ENCODE results near the gene RNF113B.
A peak's percentile ranks its signal among the peaks of the same experiment; 100 is the strongest.

The RNF113B gene

GRCh38 chr13:98189841-98190505 is 12.9 kb upstream of the RNF113B start:
- Histone ChIP-seq H4K91ac (ENCODE audit: low read length) (no peak overlapping the region), H2BK120ac (ENCODE audit: low read depth, low read length) (no peak overlapping the region), H3K36me3 (ENCODE audit: control insufficient read depth in 1 of 2, insufficient read depth in 2 of 2, low read depth in 1 of 2, low read length in 2 of 2) (peaks cover 0 to 6% of the 10 kb centered on the region in 2 experiments), H3K9ac (ENCODE audit: low read length) (no peak overlapping the region), H3K27ac (ENCODE audit: low read length, poor library complexity, severe bottlenecking) (no peak overlapping the region), H2AK5ac (ENCODE audit: low read length, severe bottlenecking) (no peak overlapping the region), H3K4ac (ENCODE audit: low read depth in 1 of 2, low read length in 2 of 2) (no peak overlapping the region), H3K9me3 (ENCODE audit: control insufficient read depth, low read length) (no peaks in the 10 kb centered on the region), H3K4me3 (ENCODE audit: insufficient read depth in 1 of 2, low read depth in 1 of 2, low read length in 2 of 2) (no peak overlapping the region), H2AFZ (ENCODE audit: low read depth, low read length) (no peak overlapping the region), H2BK15ac (ENCODE audit: low read depth, poor library complexity, severe bottlenecking) (no peak overlapping the region), H3K14ac (ENCODE audit: low read length in 2 of 2) (no peak overlapping the region), H2BK5ac (ENCODE audit: low read depth, low read length, poor library complexity, severe bottlenecking) (no peak overlapping the region), H3K4me1 (ENCODE audit: control insufficient read depth, insufficient read depth, low read depth, low read length) (peaks cover 12% of the 10 kb centered on the region), H3K4me2 (ENCODE audit: low read length, poor library complexity, severe bottlenecking) (no peak overlapping the region), H3K79me1 (replicated peaks; ENCODE audit: low read length, poor library complexity, severe bottlenecking) (peaks cover 16% of the 10 kb centered on the region), H4K8ac (ENCODE audit: low read length) (no peak overlapping the region), H2BK12ac (ENCODE audit: low read length in 2 of 2) (no peak overlapping the region), H3K27me3 (ENCODE audit: control insufficient read depth in 1 of 2, insufficient read depth in 1 of 2, low read length in 2 of 2) (no peaks in the 10 kb centered on the region), H3K23ac (ENCODE audit: low read length in 2 of 2) (no peak overlapping the region), H3K18ac (ENCODE audit: low read depth in 1 of 2, low read length in 2 of 2) (no peak overlapping the region)
- 96% methylated on average over 2 of the region's 4 CpGs for WGBS
- no peak for DNase-seq

GRCh38 chr13:98188544-98189166 is 11.6 kb upstream of the RNF113B start:
- Histone ChIP-seq H2AK5ac (ENCODE audit: low read length, severe bottlenecking) (peak overlapping the region; percentile 51), H3K18ac (ENCODE audit: low read depth in 1 of 2, low read length in 2 of 2) (no peak overlapping the region), H3K27me3 (ENCODE audit: control insufficient read depth in 1 of 2, insufficient read depth in 1 of 2, low read length in 2 of 2) (no peaks in the 10 kb centered on the region), H3K36me3 (ENCODE audit: control insufficient read depth in 1 of 2, insufficient read depth in 2 of 2, low read depth in 1 of 2, low read length in 2 of 2) (peaks cover 0 to 6% of the 10 kb centered on the region in 2 experiments), H4K91ac (ENCODE audit: low read length) (no peak overlapping the region), H2BK15ac (ENCODE audit: low read depth, poor library complexity, severe bottlenecking) (no peak overlapping the region), H3K79me1 (replicated peaks; ENCODE audit: low read length, poor library complexity, severe bottlenecking) (peaks cover 15% of the 10 kb centered on the region), H3K4me2 (ENCODE audit: low read length, poor library complexity, severe bottlenecking) (no peak overlapping the region), H3K4me1 (ENCODE audit: control insufficient read depth, insufficient read depth, low read depth, low read length) (peaks cover 16% of the 10 kb centered on the region), H2BK5ac (ENCODE audit: low read depth, low read length, poor library complexity, severe bottlenecking) (no peak overlapping the region), H3K4ac (ENCODE audit: low read depth in 1 of 2, low read length in 2 of 2) (no peak overlapping the region), H3K27ac (ENCODE audit: low read length, poor library complexity, severe bottlenecking) (no peak overlapping the region), H3K9ac (ENCODE audit: low read length) (no peak overlapping the region), H3K14ac (ENCODE audit: low read length in 2 of 2) (no peak overlapping the region), H2BK120ac (ENCODE audit: low read depth, low read length) (no peak overlapping the region), H3K9me3 (ENCODE audit: control insufficient read depth, low read length) (no peaks in the 10 kb centered on the region), H2BK12ac (ENCODE audit: low read length in 2 of 2) (no peak overlapping the region), H4K8ac (ENCODE audit: low read length) (peak overlapping the region; percentile 42), H3K4me3 (ENCODE audit: insufficient read depth in 1 of 2, low read depth in 1 of 2, low read length in 2 of 2) (no peak overlapping the region), H2AFZ (ENCODE audit: low read depth, low read length) (no peak overlapping the region), H3K23ac (ENCODE audit: low read length in 2 of 2) (no peak overlapping the region)
- DNase-seq: no peak
- WGBS: 95% methylated on average over 14 of the region's 14 CpGs

DNA sequence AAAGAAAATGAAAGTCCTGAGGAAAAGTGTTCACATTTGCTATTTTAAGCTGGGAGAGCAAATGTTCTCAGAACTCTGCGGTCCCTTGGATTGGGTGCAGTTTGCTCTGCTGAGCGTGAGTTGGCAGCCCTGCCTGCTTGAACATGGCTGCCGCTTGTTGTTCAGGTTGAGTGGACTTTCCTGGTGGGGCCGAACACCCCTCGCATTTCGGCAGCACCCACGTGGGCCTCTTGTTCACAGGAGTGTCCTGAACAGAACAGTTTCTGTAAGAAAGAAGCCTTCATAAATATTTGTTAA is 10.8 kb upstream of the RNF113B start:
- H3K14ac ChIP-seq (ENCODE audit: low read length in 2 of 2): no peak overlapping the region
- H3K4me3 ChIP-seq (ENCODE audit: insufficient read depth in 1 of 2, low read depth in 1 of 2, low read length in 2 of 2): no peak overlapping the region
- peaks cover 18% of the 10 kb centered on the region for H3K4me1 ChIP-seq (ENCODE audit: control insufficient read depth, insufficient read depth, low read depth, low read length)
- H3K23ac ChIP-seq (ENCODE audit: low read length in 2 of 2): peak overlapping the region in 1 of 2 experiments; percentile 10
- H3K27me3 ChIP-seq (ENCODE audit: control insufficient read depth in 1 of 2, insufficient read depth in 1 of 2, low read length in 2 of 2): no peaks in the 10 kb centered on the region
- H2BK12ac ChIP-seq (ENCODE audit: low read length in 2 of 2): no peak overlapping the region
- no peaks in the 10 kb centered on the region for H3K9me3 ChIP-seq (ENCODE audit: control insufficient read depth, low read length)
- H4K8ac ChIP-seq (ENCODE audit: low read length): no peak overlapping the region
- no peak overlapping the region for H3K18ac ChIP-seq (ENCODE audit: low read depth in 1 of 2, low read length in 2 of 2)
- no peak overlapping the region for H2AK5ac ChIP-seq (ENCODE audit: low read length, severe bottlenecking)
- peaks cover 17% of the 10 kb centered on the region for H3K79me1 ChIP-seq (replicated peaks; ENCODE audit: low read length, poor library complexity, severe bottlenecking)
- H3K4me2 ChIP-seq (ENCODE audit: low read length, poor library complexity, severe bottlenecking): no peak overlapping the region
- H3K4ac ChIP-seq (ENCODE audit: low read depth in 1 of 2, low read length in 2 of 2): no peak overlapping the region
- H2BK120ac ChIP-seq (ENCODE audit: low read depth, low read length): no peak overlapping the region
- H3K27ac ChIP-seq (ENCODE audit: low read length, poor library complexity, severe bottlenecking): no peak overlapping the region
- DNase-seq: no peak
- H2BK15ac ChIP-seq (ENCODE audit: low read depth, poor library complexity, severe bottlenecking): no peak overlapping the region
- H3K9ac ChIP-seq (ENCODE audit: low read length): no peak overlapping the region
- 96% methylated on average over 7 of the region's 7 CpGs for WGBS
- H2AFZ ChIP-seq (ENCODE audit: low read depth, low read length): no peak overlapping the region
- peaks cover 0 to 6% of the 10 kb centered on the region in 2 experiments for H3K36me3 ChIP-seq (ENCODE audit: control insufficient read depth in 1 of 2, insufficient read depth in 2 of 2, low read depth in 1 of 2, low read length in 2 of 2)
- no peak overlapping the region for H2BK5ac ChIP-seq (ENCODE audit: low read depth, low read length, poor library complexity, severe bottlenecking)
- H4K91ac ChIP-seq (ENCODE audit: low read length): no peak overlapping the region

GRCh38 chr13:98187155-98187964 is 10.3 kb upstream of the RNF113B start:
- H2BK12ac ChIP-seq (ENCODE audit: low read length in 2 of 2): no peak overlapping the region
- H3K27ac ChIP-seq (ENCODE audit: low read length, poor library complexity, severe bottlenecking): no peak overlapping the region
- no peak overlapping the region for H2BK5ac ChIP-seq (ENCODE audit: low read depth, low read length, poor library complexity, severe bottlenecking)
- no peaks in the 10 kb centered on the region for H3K27me3 ChIP-seq (ENCODE audit: control insufficient read depth in 1 of 2, insufficient read depth in 1 of 2, low read length in 2 of 2)
- no peak overlapping the region for H3K4me3 ChIP-seq (ENCODE audit: insufficient read depth in 1 of 2, low read depth in 1 of 2, low read length in 2 of 2)
- peaks cover 0 to 6% of the 10 kb centered on the region in 2 experiments for H3K36me3 ChIP-seq (ENCODE audit: control insufficient read depth in 1 of 2, insufficient read depth in 2 of 2, low read depth in 1 of 2, low read length in 2 of 2)
- DNase-seq: no peak
- H3K79me1 ChIP-seq (replicated peaks; ENCODE audit: low read length, poor library complexity, severe bottlenecking): peaks cover 15% of the 10 kb centered on the region
- H2AK5ac ChIP-seq (ENCODE audit: low read length, severe bottlenecking): peak overlapping the region; percentile 20
- 79% methylated on average over 4 of the region's 4 CpGs for WGBS
- no peaks in the 10 kb centered on the region for H3K9me3 ChIP-seq (ENCODE audit: control insufficient read depth, low read length)
- H3K23ac ChIP-seq (ENCODE audit: low read length in 2 of 2): no peak overlapping the region
- no peak overlapping the region for H2AFZ ChIP-seq (ENCODE audit: low read depth, low read length)
- no peak overlapping the region for H4K91ac ChIP-seq (ENCODE audit: low read length)
- no peak overlapping the region for H2BK120ac ChIP-seq (ENCODE audit: low read depth, low read length)
- no peak overlapping the region for H2BK15ac ChIP-seq (ENCODE audit: low read depth, poor library complexity, severe bottlenecking)
- no peak overlapping the region for H3K18ac ChIP-seq (ENCODE audit: low read depth in 1 of 2, low read length in 2 of 2)
- peaks cover 18% of the 10 kb centered on the region for H3K4me1 ChIP-seq (ENCODE audit: control insufficient read depth, insufficient read depth, low read depth, low read length)
- H4K8ac ChIP-seq (ENCODE audit: low read length): no peak overlapping the region
- no peak overlapping the region for H3K4me2 ChIP-seq (ENCODE audit: low read length, poor library complexity, severe bottlenecking)
- no peak overlapping the region for H3K4ac ChIP-seq (ENCODE audit: low read depth in 1 of 2, low read length in 2 of 2)
- H3K9ac ChIP-seq (ENCODE audit: low read length): no peak overlapping the region
- no peak overlapping the region for H3K14ac ChIP-seq (ENCODE audit: low read length in 2 of 2)
